Neural cell (in vitro differentiated cells): Measurements from ENCODE around the gene MAGI2. TPM values are rescaled to one million over a fixed set of nuclear protein-coding genes. Genes with fewer than 3 reads are reported as not detected.

Experiments
- H2AFZ ChIP-seq: fragments of 200-600, 300-800 bp; sonication (generic), shearing (Covaris generic); 2 replicates; pipeline ENCODE4 v1.6.0; 2014; ENCODE audit warnings: low read depth, mild to moderate bottlenecking, antibody characterized with exemption, low read length, moderate library complexity
- H3F3A ChIP-seq: fragments of 200-600 bp; shearing (Covaris generic); 2 replicates; pipeline ENCODE4 v1.6.1; 2016; ENCODE audit warnings: mild to moderate bottlenecking, moderate library complexity, mixed read lengths, antibody characterized with exemption, low read length; ENCODE audit not compliant: insufficient read depth, poor library complexity, severe bottlenecking
- H3K27ac ChIP-seq: fragments of 200-600, 300-800 bp; sonication (generic), shearing (Covaris generic); 2 replicates; pipeline ENCODE4 v1.5.1; 2014; ENCODE audit warnings: mild to moderate bottlenecking, low read length, moderate library complexity
- H3K27me3 ChIP-seq: fragments of 300-800, 200-600 bp; sonication (generic), shearing (Covaris generic); 2 replicates; pipeline ENCODE4 v1.6.0; 2014; ENCODE audit warnings: mild to moderate bottlenecking, low read depth, low read length, moderate library complexity; ENCODE audit not compliant: insufficient read depth
- H3K36me3 ChIP-seq: fragments of 300-800, 200-600 bp; sonication (generic), shearing (Covaris generic); 2 replicates; pipeline ENCODE4 v1.5.1; 2014; ENCODE audit warnings: mild to moderate bottlenecking, antibody characterized with exemption, low read length, moderate library complexity; ENCODE audit not compliant: insufficient read depth
- H3K4me2 ChIP-seq: fragments of 300-800, 200-600 bp; sonication (generic), shearing (Covaris generic); 2 replicates; pipeline ENCODE4 v1.6.0; 2014; ENCODE audit warnings: mild to moderate bottlenecking, low read length
- H3K4me3 ChIP-seq: fragments of 300-800, 200-600 bp; sonication (generic), shearing (Covaris generic); 2 replicates; pipeline ENCODE4 v1.5.1; 2014; ENCODE audit warnings: mild to moderate bottlenecking, low read length, moderate library complexity
- H3K79me2 ChIP-seq: fragments of 200-600 bp; shearing (Covaris generic); replicated peaks from 2 replicates; pipeline ENCODE4 v1.6.0; 2014; ENCODE audit warnings: mild to moderate bottlenecking, low read length, moderate library complexity; ENCODE audit not compliant: insufficient read depth
- H3K9ac ChIP-seq: fragments of 300-800, 200-600 bp; sonication (generic), shearing (Covaris generic); 2 replicates; pipeline ENCODE4 v1.6.1; 2016; ENCODE audit warnings: mild to moderate bottlenecking, low read length, mixed read lengths
- H3K9me2 ChIP-seq: fragments of 200-600 bp; shearing (Covaris generic); 2 replicates; pipeline ENCODE4 v1.6.1; 2016; ENCODE audit warnings: mild to moderate bottlenecking, low read length, mixed read lengths; ENCODE audit not compliant: insufficient read depth
- H3K9me3 ChIP-seq: fragments of 200-600, 300-800 bp; sonication (generic), shearing (Covaris generic); 2 replicates; pipeline ENCODE4 v1.6.1; 2016; ENCODE audit warnings: mild to moderate bottlenecking, mixed run types, low read length, moderate library complexity, mixed read lengths
- H4K20me1 ChIP-seq: fragments of 200-600 bp; shearing (Covaris generic); 2 replicates; pipeline ENCODE4 v1.6.1; 2016; ENCODE audit warnings: mild to moderate bottlenecking, mixed run types; ENCODE audit not compliant: insufficient read depth
- CTCF ChIP-seq: fragments of 450-650 bp; IDR thresholded peaks from 2 replicates; pipeline ENCODE4 v1.5.1; 2014; ENCODE audit warnings: antibody characterized with exemption, mild to moderate bottlenecking, moderate library complexity; ENCODE audit not compliant: poor library complexity, severe bottlenecking
- EP300 ChIP-seq: fragments of 450-650 bp; conservative IDR thresholded peaks from 2 replicates; pipeline ENCODE4 v1.6.1; 2014; ENCODE audit warnings: antibody characterized with exemption, mild to moderate bottlenecking, moderate library complexity; ENCODE audit not compliant: poor library complexity, severe bottlenecking
- EZH2 ChIP-seq: fragments of 200-600, 300-800 bp; shearing (Covaris generic), sonication (generic); IDR thresholded peaks from 2 replicates; pipeline ENCODE4 v1.6.1; 2014; ENCODE audit warnings: antibody characterized with exemption, low read length, borderline replicate concordance, mild to moderate bottlenecking; ENCODE audit not compliant: insufficient read depth, poor library complexity, severe bottlenecking
- MXI1 ChIP-seq: fragments of 450-650 bp; conservative IDR thresholded peaks from 2 replicates; pipeline ENCODE4 v1.6.1; 2014; ENCODE audit warnings: antibody characterized with exemption, mild to moderate bottlenecking; ENCODE audit not compliant: poor library complexity, severe bottlenecking
- POLR2AphosphoS5 ChIP-seq: IDR thresholded peaks from 2 replicates; pipeline ENCODE4 v1.6.1; 2012
- RAD21 ChIP-seq: fragments of 450-650 bp; conservative IDR thresholded peaks from 2 replicates; pipeline ENCODE4 v1.6.1; 2014; ENCODE audit warnings: antibody characterized with exemption, mild to moderate bottlenecking, moderate library complexity
- REST ChIP-seq: IDR thresholded peaks from 2 replicates; pipeline ENCODE4 v1.6.1; 2012; ENCODE audit warnings: borderline replicate concordance
- SMC3 ChIP-seq: fragments of 450-650 bp; conservative IDR thresholded peaks from 2 replicates; pipeline ENCODE4 v1.6.1; 2014; ENCODE audit warnings: antibody characterized with exemption, mild to moderate bottlenecking, moderate library complexity; ENCODE audit not compliant: poor library complexity
- TAF1 ChIP-seq: IDR thresholded peaks from 2 replicates; pipeline ENCODE4 v1.6.1; 2012; ENCODE audit warnings: low read depth
- polyA plus RNA-seq: library from polyadenylated mRNA; depleted of rRNA; stranded (reverse); fragments of >200 nt; gene quantifications from 2 replicates; pipeline ENCODE4 v1.2.3, GENCODE V29; 2014

The MAGI2 gene
- polyA plus RNA-seq, 1 donor from 2014 or later = 19.3 TPM

GRCh38 chr7:78473021-78473420 lies 980.4 kb downstream of the MAGI2 start:
- H3K27me3 ChIP-seq = no peaks in the 10 kb centered on the region
- no peaks in the 10 kb centered on the region for H3F3A ChIP-seq
- no peak overlapping the region for H3K9ac ChIP-seq
- H3K36me3 ChIP-seq = no peaks in the 10 kb centered on the region
- H3K4me3 ChIP-seq = no peak overlapping the region
- no peak overlapping the region for H3K27ac ChIP-seq
- no peaks in the 10 kb centered on the region for H3K79me2 ChIP-seq
- no peak overlapping the region for H2AFZ ChIP-seq
- no peak overlapping the region for H3K4me2 ChIP-seq
- H3K9me3 ChIP-seq = no peaks in the 10 kb centered on the region
- H3K9me2 ChIP-seq = no peaks in the 10 kb centered on the region
- no peaks in the 10 kb centered on the region for H4K20me1 ChIP-seq
- TF ChIP-seq SMC3 (no peak), EP300 (no peak), POLR2AphosphoS5 (no peak), RAD21 (no peak), MXI1 (no peak), TAF1 (no peak), CTCF (no peak), EZH2 (no peak), REST (no peak)

GRCh38 chr7:78472519-78472918 lies 980.9 kb downstream of the MAGI2 start:
- Histone ChIP-seq H3K4me2 (no peak overlapping the region), H3K79me2 (no peaks in the 10 kb centered on the region), H3K9ac (no peak overlapping the region), H3K27ac (no peak overlapping the region), H3K36me3 (no peaks in the 10 kb centered on the region), H3K9me3 (no peaks in the 10 kb centered on the region), H3K4me3 (no peak overlapping the region), H4K20me1 (no peaks in the 10 kb centered on the region), H3F3A (no peaks in the 10 kb centered on the region), H3K9me2 (no peaks in the 10 kb centered on the region), H2AFZ (no peak overlapping the region), H3K27me3 (no peaks in the 10 kb centered on the region)
- TF ChIP-seq MXI1 (no peak), EZH2 (no peak), SMC3 (no peak), POLR2AphosphoS5 (no peak), CTCF (no peak), RAD21 (no peak), EP300 (no peak), REST (no peak), TAF1 (no peak)
